AG04449 (cell line): ENCODE data around the gene PDSS1.

Experiments
- CTCF ChIA-PET: fragments of 350-600 bp; formaldehyde crosslinking; extraction: SDS; loops from one replicate; lab custom pipeline; 2021; ENCODE audit warnings: antibody characterized with exemption; lab: Yijun Ruan, JAX
- POLR2A ChIA-PET: fragments of 400-600, 350-600 bp; formaldehyde crosslinking; extraction: SDS; loops from one replicate; lab custom pipeline; 2020; ENCODE audit warnings: antibody characterized with exemption, inconsistent platforms; lab: Yijun Ruan, JAX
- DNase-seq: peaks from one replicate; pipeline ENCODE4 v3.0.0-alpha.2; 2010; ENCODE audit warnings: low read depth, low spot score
- H3K4me3 ChIP-seq: 2 replicates; pipeline ENCODE4 v1.5.1; 2011; ENCODE audit warnings: low read depth, mild to moderate bottlenecking, control low read depth, low read length
- CTCF ChIP-seq: IDR thresholded peaks from one replicate; pipeline ENCODE4 v1.5.1; 2011; ENCODE audit warnings: mild to moderate bottlenecking, moderate library complexity, low read length, control low read depth, inconsistent platforms; ENCODE audit not compliant: insufficient read depth; ENCODE audit errors: missing control alignments

PDSS1 gene

GRCh38 chr10:26721561-26721960 lies 24.1 kb downstream of the PDSS1 start:
- no peak for DNase-seq
- ChIA-PET CTCF (interaction anchor here (10.3 kb wide), 1 partner anchor 160 kb away, joined by 361 read pairs; no protein-coding TSS in a partner anchor), POLR2A (no interaction called here)
- no peak overlapping the region for H3K4me3 ChIP-seq
- no peak for TF ChIP-seq CTCF

- ChIA-PET POLR2A (no interaction called here), CTCF (interaction anchor here (5.1 to 10.3 kb wide), 2 partner anchors 12 to 159 kb away, joined by 43 to 361 read pairs; no protein-coding TSS in a partner anchor)
- TF ChIP-seq CTCF: no peak
- DNase-seq: no peak
- no peak overlapping the region for H3K4me3 ChIP-seq
Measured at GRCh38 chr10:26723016-26723415, 25.5 kb downstream of the PDSS1 start.

- ChIA-PET POLR2A (no interaction called here), CTCF (interaction anchor here (0.6 to 10.3 kb wide), 42 partner anchors 9 to 634 kb away, joined by 3 to 361 read pairs (median 4); partner anchors contain the start of genes ABI1 and PDSS1)
- no peak for DNase-seq
- no peak overlapping the region for H3K4me3 ChIP-seq
- TF ChIP-seq CTCF: peak; percentile 65
Measured at GRCh38 chr10:26725837-26726727, 28.6 kb downstream of the PDSS1 start.

- CTCF ChIA-PET: interaction anchor here (0.9 to 10.3 kb wide), 20 partner anchors 8 to 163 kb away, joined by 3 to 361 read pairs (median 8); partner anchors contain the start of gene ABI1
- H3K4me3 ChIP-seq: no peak overlapping the region
- DNase-seq: no peak
- POLR2A ChIA-PET: no interaction called here
- no peak for TF ChIP-seq CTCF
Measured at GRCh38 chr10:26727005-26727404, 29.5 kb downstream of the PDSS1 start.

- TF ChIP-seq CTCF: no peak
- DNase-seq: no peak
- H3K4me3 ChIP-seq: no peak overlapping the region
- ChIA-PET POLR2A (no interaction called here), CTCF (interaction anchor here (0.7 to 10.3 kb wide), 9 partner anchors 11 to 153 kb away, joined by 3 to 361 read pairs (median 4); partner anchors contain the start of gene ABI1)
Measured at GRCh38 chr10:26728957-26729356, 31.5 kb downstream of the PDSS1 start.

- ChIA-PET POLR2A (no interaction called here), CTCF (interaction anchor here (1.3 to 10.3 kb wide), 4 partner anchors 10 to 152 kb away, joined by 4 to 361 read pairs (median 6); partner anchors contain the start of gene ABI1)
- H3K4me3 ChIP-seq: no peak overlapping the region
- TF ChIP-seq CTCF: no peak
- DNase-seq: no peak
Measured at GRCh38 chr10:26729395-26729794, 31.9 kb downstream of the PDSS1 start.
